Psoas muscle (tissue), 8 donors: ENCODE results near the gene LRGUK. TPM values are rescaled to one million over a fixed set of nuclear protein-coding genes. Genes with fewer than 3 reads are reported as not detected.

ENCODE experiments used
- ATAC-seq, 4 donors: fragments of 200-7000 bp; cut with Tn5 transposase; one replicate each; pipeline ENCODE4 v1.9.1; 2020; ENCODE audit warnings: moderate library complexity in 3 of 4, mild to moderate bottlenecking in 2 of 4
- DNase-seq, 2 donors: peaks; one replicate each; pipeline ENCODE4 v3.0.0-alpha.2; 2020
- H3K27ac ChIP-seq: fragments of 200-600 bp; one replicate; pipeline ENCODE4 v1.8.0; 2022
- H3K27me3 ChIP-seq, 3 donors: fragments of 200-600 bp in 1 of 3; one replicate each; pipeline versions ENCODE4 v1.6.1 to v1.8.0; 2013 to 2022; ENCODE audit warnings: low read length in 2 of 3, mild to moderate bottlenecking in 2 of 3, moderate library complexity in 1 of 3; ENCODE audit not compliant: insufficient read depth in 3 of 3
- H3K36me3 ChIP-seq, 2 donors: fragments of 200-600 bp in 1 of 2; one replicate each; pipeline versions ENCODE4 v1.6.1 to v1.8.0; 2013 to 2022; ENCODE audit warnings: low read depth in 1 of 2, mild to moderate bottlenecking in 1 of 2, moderate library complexity in 1 of 2; ENCODE audit not compliant: insufficient read depth in 1 of 2
- H3K4me1 ChIP-seq: fragments of 200-600 bp; one replicate; pipeline ENCODE4 v1.8.0; 2022
- H3K4me3 ChIP-seq: fragments of 200-600 bp; one replicate; pipeline ENCODE4 v1.8.0; 2022; ENCODE audit warnings: mild to moderate bottlenecking
- H3K9me3 ChIP-seq: fragments of 200-600 bp; one replicate; pipeline ENCODE4 v1.8.0; 2022
- CTCF ChIP-seq: fragments of 200-600 bp; IDR thresholded peaks from one replicate; pipeline ENCODE4 v1.8.0; 2022; ENCODE audit warnings: antibody characterized with exemption
- WGBS, 3 donors: extraction: QIAGEN DNeasy Blood & Tissue Kit; methylation state at CpG; one replicate each; pipeline versions ENCODE4 v1.1.6 to v1.1.7; 2013; 5-methylcytosine and 5-hydroxymethylcytosine counted together
- intact Hi-C, 2 donors: fragments of 100-400 bp; cut with DNase I; formaldehyde crosslinking; loops; one replicate each; pipeline versions ENCODE4 v1.11.0 to v1.14.2; 2022
- polyA plus RNA-seq, 3 donors: library from polyadenylated mRNA; stranded (reverse); fragments of 200-250 nt; gene quantifications; one replicate each; pipeline ENCODE4 v1.2.3, GENCODE V29; 2013
- total RNA-seq, 4 donors: library from RNA; stranded (reverse); fragmentation: NEBNext Ultra II Directional in 2 of 4; extraction: Animal tissue kit (Norgen Biotek cat#: 25700) in 2 of 4; gene quantifications; one replicate each; pipeline versions ENCODE4 v1.2.1 to v1.2.4, GENCODE V29; 2021 to 2023
- donor health status: healthy with polysubstance abuse.
- donor health status: DM: no; HTN: no; CAD: no; lungs with moderate emphysema.
- donor health status: Bipolar disorder and iron deficiency.
- donor health status: healthy.
- donor health status: DM: yes; HTN: yes; CAD: no.
- donor health status: DM: no; HTN: no; CAD: no.
- donor health status: DM: no; HTN: no; CAD: no.
- donor health status: DM: yes; HTN: yes; CAD: no.

The LRGUK gene
- total and polyA plus RNA-seq, 7 donors = 0.07 to 0.43 (median 0.15) TPM; not detected in 1

GRCh38 chr7:134200970-134201369 lies 73.8 kb downstream of the LRGUK start:
- ATAC-seq = no peak
- no peaks in the 10 kb centered on the region for H3K36me3 ChIP-seq
- no peaks in the 10 kb centered on the region for H3K4me1 ChIP-seq
- H3K9me3 ChIP-seq = no peaks in the 10 kb centered on the region
- H3K27me3 ChIP-seq = no peaks in the 10 kb centered on the region
- intact Hi-C loops = no loop called here
- H3K27ac ChIP-seq = no peak overlapping the region
- no peak for TF ChIP-seq CTCF
- DNase-seq = no peak
- 83 to 89% (median 84%) methylated on average over 5 of the region's 5 CpGs for WGBS, 3 donors
- no peak overlapping the region for H3K4me3 ChIP-seq

GRCh38 chr7:134201569-134202261 lies 74.6 kb downstream of the LRGUK start:
- TF ChIP-seq CTCF = no peak
- Histone ChIP-seq H3K4me3 (no peak overlapping the region), H3K27ac (no peak overlapping the region), H3K4me1 (no peaks in the 10 kb centered on the region), H3K27me3 (no peaks in the 10 kb centered on the region), H3K9me3 (no peaks in the 10 kb centered on the region), H3K36me3 (no peaks in the 10 kb centered on the region)
- WGBS, 3 donors = 76 to 95% (median 81%) methylated on average over 6 to 7 of the region's 7 CpGs
- intact Hi-C loops = no loop called here
- ATAC-seq = no peak
- DNase-seq = no peak

- intact Hi-C loops = no loop called here
- Histone ChIP-seq H3K4me3 (no peak overlapping the region), H3K27ac (no peak overlapping the region), H3K36me3 (no peaks in the 10 kb centered on the region), H3K27me3 (no peaks in the 10 kb centered on the region), H3K9me3 (no peaks in the 10 kb centered on the region), H3K4me1 (no peaks in the 10 kb centered on the region)
- DNase-seq = no peak
- no peak for ATAC-seq
- no peak for TF ChIP-seq CTCF
- WGBS, 3 donors = 81 to 86% (median 86%) methylated on average over 4 of the region's 4 CpGs
Observed at GRCh38 chr7:134203186-134203889, 76.2 kb downstream of the LRGUK start.

- Histone ChIP-seq H3K4me1 (no peaks in the 10 kb centered on the region), H3K9me3 (no peaks in the 10 kb centered on the region), H3K27me3 (peaks cover 0 to 2% (median 0%) of the 10 kb centered on the region in 3 donors), H3K27ac (no peak overlapping the region), H3K36me3 (no peaks in the 10 kb centered on the region), H3K4me3 (no peak overlapping the region)
- TF ChIP-seq CTCF = no peak
- WGBS, 3 donors = 80 to 83% (median 83%) methylated on average over 16 of the region's 16 CpGs
- ATAC-seq (no peak), DNase-seq (no peak)
- intact Hi-C loops = no loop called here
Observed at GRCh38 chr7:134209322-134210015, 82.3 kb downstream of the LRGUK start.
